ENCODE data around the gene YES1.

YES1 gene

DNA sequence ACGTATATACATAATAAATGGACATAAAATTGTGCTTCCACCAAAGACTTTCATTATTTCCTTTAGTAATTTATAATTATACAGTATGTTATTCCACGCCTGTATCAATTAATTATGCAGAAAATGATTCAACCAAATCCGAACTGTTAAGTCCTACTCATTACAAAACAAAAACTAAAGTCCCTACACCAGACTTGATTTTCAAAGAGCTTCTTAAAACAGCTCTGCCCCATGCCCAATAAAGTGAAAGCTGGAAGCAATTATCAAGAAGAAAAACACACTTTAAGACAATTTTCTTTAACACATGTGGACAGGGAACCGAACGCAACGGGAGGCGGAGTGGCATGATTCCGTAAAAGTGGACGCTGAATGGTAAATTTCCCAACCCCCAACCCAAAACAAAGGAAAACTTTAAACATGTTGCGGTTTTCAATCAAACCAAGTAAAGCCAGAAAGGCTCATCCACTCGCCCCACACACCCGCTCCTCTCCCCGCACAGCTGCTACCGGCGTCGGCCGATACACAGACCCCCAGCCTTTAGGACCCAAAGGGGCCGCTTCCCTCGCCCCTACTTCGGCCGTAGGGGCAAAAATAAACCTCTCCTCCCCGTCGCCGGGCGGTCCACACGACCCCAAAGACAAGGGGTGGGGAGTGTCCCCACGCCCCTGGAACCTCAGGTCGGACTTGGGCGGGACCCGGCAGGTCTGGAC is 705 bp downstream of the YES1 start (continued):
- no peak for TF ChIP-seq ZBTB20 (tag by site-specific recombination; IDR thresholded peaks at IDR 0.05)
- TF ChIP-seq PRDM6 (tag by site-specific recombination; IDR thresholded peaks at IDR 0.05), result peak; percentile 91
- no peak for TF ChIP-seq ZNF211 (tag by site-specific recombination; IDR thresholded peaks at IDR 0.05; ENCODE audit: low read depth)
- TF ChIP-seq ZBTB17 (tag by site-specific recombination; IDR thresholded peaks at IDR 0.05), result 0 out of 2 replicates have a peak, but pooled peaks have one; percentile 13
- peak; percentile 58; the same call in 1 of the 2 replicates for TF ChIP-seq SP3 (tag by site-specific recombination; IDR thresholded peaks at IDR 0.05)
- no peak for TF ChIP-seq ZSCAN5A (tag by site-specific recombination; IDR thresholded peaks at IDR 0.05)
- TF ChIP-seq, protein P1, sequence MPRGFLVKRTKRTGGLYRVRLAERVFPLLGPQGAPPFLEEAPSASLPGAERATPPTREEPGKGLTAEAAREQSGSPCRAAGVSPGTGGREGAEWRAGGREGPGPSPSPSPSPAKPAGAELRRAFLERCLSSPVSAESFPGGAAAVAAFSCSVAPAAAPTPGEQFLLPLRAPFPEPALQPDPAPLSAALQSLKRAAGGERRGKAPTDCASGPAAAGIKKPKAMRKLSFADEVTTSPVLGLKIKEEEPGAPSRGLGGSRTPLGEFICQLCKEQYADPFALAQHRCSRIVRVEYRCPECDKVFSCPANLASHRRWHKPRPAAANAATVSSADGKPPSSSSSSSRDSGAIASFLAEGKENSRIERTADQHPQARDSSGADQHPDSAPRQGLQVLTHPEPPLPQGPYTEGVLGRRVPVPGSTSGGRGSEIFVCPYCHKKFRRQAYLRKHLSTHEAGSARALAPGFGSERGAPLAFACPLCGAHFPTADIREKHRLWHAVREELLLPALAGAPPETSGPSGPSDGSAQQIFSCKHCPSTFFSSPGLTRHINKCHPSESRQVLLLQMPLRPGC (tag by site-specific recombination; IDR thresholded peaks at IDR 0.05), result no peak
- TF ChIP-seq ZNF354C (tag by site-specific recombination; IDR thresholded peaks at IDR 0.05; ENCODE audit: borderline replicate concordance, low read depth), result no peak
- TF ChIP-seq ZNF555 (tag by site-specific recombination; conservative IDR thresholded peaks at IDR 0.05), result no peak
- no peak for TF ChIP-seq ZNF660 (tag by site-specific recombination; IDR thresholded peaks at IDR 0.05)
- peak; percentile 66 for TF ChIP-seq GLIS2 (tag by site-specific recombination; IDR thresholded peaks at IDR 0.05)
- TF ChIP-seq ZXDB (tag by site-specific recombination; IDR thresholded peaks at IDR 0.05), result peak; percentile 50; the same call in 1 of the 2 replicates
- TF ChIP-seq ZNF639 (tag by site-specific recombination; IDR thresholded peaks at IDR 0.05), result no peak
- TF ChIP-seq KLF1 (tag by site-specific recombination; IDR thresholded peaks at IDR 0.05), result peak; percentile 41; the same call in 1 of the 2 replicates
- TF ChIP-seq ZNF394 (tag by site-specific recombination; IDR thresholded peaks at IDR 0.05; ENCODE audit: borderline replicate concordance), result no peak
- no peak for TF ChIP-seq ZNF560 (tag by site-specific recombination; IDR thresholded peaks at IDR 0.05; ENCODE audit: borderline replicate concordance)
- TF ChIP-seq ZNF670 (tag by site-specific recombination; IDR thresholded peaks at IDR 0.05; ENCODE audit: low read depth), result no peak
- TF ChIP-seq ZNF785 (tag by site-specific recombination; IDR thresholded peaks at IDR 0.05), result no peak
- TF ChIP-seq ZNF311 (tag by site-specific recombination; IDR thresholded peaks at IDR 0.05; ENCODE audit: borderline replicate concordance), result no peak
- TF ChIP-seq, protein P2, sequence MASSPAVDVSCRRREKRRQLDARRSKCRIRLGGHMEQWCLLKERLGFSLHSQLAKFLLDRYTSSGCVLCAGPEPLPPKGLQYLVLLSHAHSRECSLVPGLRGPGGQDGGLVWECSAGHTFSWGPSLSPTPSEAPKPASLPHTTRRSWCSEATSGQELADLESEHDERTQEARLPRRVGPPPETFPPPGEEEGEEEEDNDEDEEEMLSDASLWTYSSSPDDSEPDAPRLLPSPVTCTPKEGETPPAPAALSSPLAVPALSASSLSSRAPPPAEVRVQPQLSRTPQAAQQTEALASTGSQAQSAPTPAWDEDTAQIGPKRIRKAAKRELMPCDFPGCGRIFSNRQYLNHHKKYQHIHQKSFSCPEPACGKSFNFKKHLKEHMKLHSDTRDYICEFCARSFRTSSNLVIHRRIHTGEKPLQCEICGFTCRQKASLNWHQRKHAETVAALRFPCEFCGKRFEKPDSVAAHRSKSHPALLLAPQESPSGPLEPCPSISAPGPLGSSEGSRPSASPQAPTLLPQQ (tag by site-specific recombination; IDR thresholded peaks at IDR 0.05), result peak; percentile 68; the same call in 1 of the 2 replicates
- no peak for TF ChIP-seq ZNF19 (tag by site-specific recombination; IDR thresholded peaks at IDR 0.05; ENCODE audit: low read depth)
- TF ChIP-seq ZNF777 (tag by site-specific recombination; IDR thresholded peaks at IDR 0.05; ENCODE audit: borderline replicate concordance), result 0 out of 2 replicates have a peak, but pooled peaks have one; percentile 28
- TF ChIP-seq ELK4 (IDR thresholded peaks at IDR 0.05; ENCODE audit: borderline replicate concordance, low read depth, low read length), result no peak
- no peak for TF ChIP-seq ZNF76 (tag by site-specific recombination; IDR thresholded peaks at IDR 0.05; ENCODE audit: borderline replicate concordance, low read depth)
- no peak for TF ChIP-seq YY1 (tag by site-specific recombination; IDR thresholded peaks at IDR 0.05)
- TF ChIP-seq BCL11B (tag by site-specific recombination; IDR thresholded peaks at IDR 0.05; ENCODE audit: low read depth), result 0 out of 2 replicates have a peak, but pooled peaks have one; percentile 16
- TF ChIP-seq SCRT2 (tag by site-specific recombination; IDR thresholded peaks at IDR 0.05), result no peak
